HG02840 (cell line): ENCODE measurements around the gene CHAF1A.

Experiments used
- ATAC-seq: cut with Tn5 transposase; IDR thresholded peaks from one replicate; pipeline ENCODE4 v1.9.1; 2021; ENCODE audit warnings: mild to moderate bottlenecking, moderate library complexity, moderate number of reproducible peaks; ENCODE audit not compliant: unreplicated experiment, low FRiP score

CHAF1A gene

GRCh38 chr19:4376991-4377781 is 25.3 kb upstream of the CHAF1A start:
- no peak for ATAC-seq

- ATAC-seq = no peak
Observed at GRCh38 chr19:4378886-4379285, 23.6 kb upstream of the CHAF1A start.

DNA sequence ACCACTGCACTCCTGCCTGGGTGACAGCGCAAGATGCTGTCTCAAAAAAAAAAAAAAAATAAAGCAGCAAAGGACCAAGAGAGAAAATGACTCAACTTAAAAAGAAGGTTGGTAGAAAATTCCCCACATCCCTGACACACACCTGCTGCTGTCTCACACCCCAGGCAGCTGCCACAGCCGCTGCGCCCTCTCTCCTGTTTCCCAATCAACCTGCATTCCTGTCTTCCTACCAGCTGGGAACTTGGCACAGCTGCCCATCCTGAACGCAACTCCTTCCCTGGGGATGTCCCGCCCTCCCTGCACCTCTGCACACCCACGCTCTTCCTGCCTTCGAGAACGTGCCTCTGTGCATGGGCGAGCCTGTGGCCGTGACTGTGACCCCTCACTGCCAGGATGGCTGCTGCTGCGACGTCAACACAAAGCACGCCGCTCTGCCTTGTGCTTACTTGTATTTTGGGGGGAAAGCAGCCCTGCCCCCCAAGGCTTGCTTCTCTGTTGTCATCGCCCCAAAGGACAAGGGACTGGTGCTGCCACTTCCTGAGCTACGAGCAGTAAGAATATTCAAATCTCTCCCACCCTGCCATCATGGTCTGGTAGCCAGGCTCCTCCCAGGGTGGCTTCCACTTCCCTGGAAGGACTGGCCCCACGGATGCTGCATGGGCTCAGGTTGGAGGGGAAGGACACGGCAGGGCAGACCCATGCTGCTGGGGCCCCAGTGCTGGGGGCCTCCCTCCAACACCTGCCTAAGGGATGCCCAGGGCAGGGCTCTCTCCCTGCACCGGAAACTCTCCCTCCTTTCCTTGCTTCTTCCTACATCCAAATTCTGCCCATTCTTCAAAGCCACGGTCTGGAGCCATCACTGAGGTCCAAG is 22.8 kb upstream of the CHAF1A start:
- ATAC-seq = no peak

- ATAC-seq = no peak
Observed at GRCh38 chr19:4380254-4380727, 22.1 kb upstream of the CHAF1A start.

DNA sequence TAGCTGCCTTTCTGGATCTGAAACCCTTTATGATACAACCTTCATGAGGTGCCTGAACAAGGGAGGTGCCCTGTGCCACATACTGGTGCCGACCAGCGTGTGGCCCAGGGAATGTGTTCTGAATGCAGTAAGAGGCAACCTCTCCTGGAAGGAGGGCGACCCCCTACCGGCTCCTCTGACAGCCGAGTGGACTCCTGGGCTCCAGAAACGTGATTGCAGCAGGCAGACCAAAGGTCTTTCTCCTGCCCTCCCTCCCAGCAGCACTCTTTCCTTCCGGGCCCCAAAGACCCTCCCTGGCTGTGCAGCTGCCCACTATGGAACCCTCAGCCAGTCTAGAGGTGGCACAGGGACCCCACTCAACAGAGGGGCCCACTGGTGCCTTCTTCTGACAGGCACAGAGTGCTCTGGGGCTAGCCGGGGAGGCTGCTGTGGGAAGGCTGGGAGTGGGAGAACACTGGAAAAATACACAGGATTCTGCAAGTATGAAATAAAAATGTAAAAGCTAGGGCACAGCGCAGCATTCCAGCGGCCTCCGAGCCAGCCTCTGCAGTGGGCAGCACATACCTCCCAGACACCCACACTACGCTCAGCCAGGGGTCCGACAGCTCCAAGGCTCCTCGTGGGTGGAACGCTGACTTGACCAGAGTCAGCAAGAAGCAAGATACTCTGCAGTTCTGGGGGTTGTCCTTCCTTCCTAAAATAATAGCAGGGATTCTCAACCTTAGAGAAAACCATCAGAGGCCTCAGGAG is 17.0 kb upstream of the CHAF1A start:
- no peak for ATAC-seq

GRCh38 chr19:4386041-4386782 is 16.2 kb upstream of the CHAF1A start:
- ATAC-seq = no peak

- ATAC-seq = no peak
Observed at GRCh38 chr19:4388337-4389063, 13.9 kb upstream of the CHAF1A start.

DNA sequence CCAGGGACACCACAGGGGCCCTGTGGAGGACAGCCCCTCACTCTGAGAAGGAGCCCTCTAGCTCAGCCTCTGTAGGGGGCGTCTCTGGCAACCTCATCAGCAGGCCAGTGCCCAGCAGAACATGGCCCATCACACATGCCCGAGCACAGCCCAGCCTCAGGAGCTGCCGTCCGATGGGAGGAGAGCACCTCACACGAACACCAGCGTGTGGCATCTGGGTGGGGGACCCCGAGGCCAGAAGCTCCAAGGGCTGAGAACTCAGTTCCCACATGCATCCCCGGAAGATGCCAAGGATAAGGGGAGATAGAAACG is 13.4 kb upstream of the CHAF1A start:
- ATAC-seq = no peak

GRCh38 chr19:4389511-4390016 is 12.9 kb upstream of the CHAF1A start:
- ATAC-seq = no peak

DNA sequence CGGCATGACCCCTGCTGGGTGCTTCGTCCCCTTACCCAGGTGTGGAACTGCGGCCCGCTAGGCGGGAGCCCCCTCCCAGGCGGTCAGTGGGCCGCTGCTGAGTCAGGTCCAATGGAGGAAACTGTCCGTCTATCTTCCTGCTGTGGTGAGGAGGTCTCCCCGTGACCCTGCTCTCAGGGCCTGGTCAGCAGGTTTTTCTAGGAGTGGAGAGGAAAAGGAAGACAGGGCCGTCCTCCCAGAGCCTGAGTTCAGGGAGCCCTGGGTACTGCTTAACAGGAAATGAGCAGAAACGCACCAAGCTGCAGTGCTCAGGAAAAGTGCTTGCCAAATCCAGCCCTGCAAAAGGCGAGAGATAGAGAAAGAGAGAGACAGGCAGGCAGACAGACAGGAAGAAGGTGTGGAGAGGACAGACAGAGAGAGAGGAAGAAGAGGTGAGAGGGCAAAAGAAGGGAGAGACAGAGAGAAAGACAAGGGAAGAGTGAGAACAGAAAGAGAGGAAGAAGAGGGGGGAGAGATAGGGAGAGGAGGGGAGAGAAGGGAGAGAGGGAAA is 12.3 kb upstream of the CHAF1A start:
- ATAC-seq = no peak

- ATAC-seq = no peak
Observed at GRCh38 chr19:4390567-4391305, 11.7 kb upstream of the CHAF1A start.

- no peak for ATAC-seq
Observed at GRCh38 chr19:4391306-4391693, 11.1 kb upstream of the CHAF1A start.

DNA sequence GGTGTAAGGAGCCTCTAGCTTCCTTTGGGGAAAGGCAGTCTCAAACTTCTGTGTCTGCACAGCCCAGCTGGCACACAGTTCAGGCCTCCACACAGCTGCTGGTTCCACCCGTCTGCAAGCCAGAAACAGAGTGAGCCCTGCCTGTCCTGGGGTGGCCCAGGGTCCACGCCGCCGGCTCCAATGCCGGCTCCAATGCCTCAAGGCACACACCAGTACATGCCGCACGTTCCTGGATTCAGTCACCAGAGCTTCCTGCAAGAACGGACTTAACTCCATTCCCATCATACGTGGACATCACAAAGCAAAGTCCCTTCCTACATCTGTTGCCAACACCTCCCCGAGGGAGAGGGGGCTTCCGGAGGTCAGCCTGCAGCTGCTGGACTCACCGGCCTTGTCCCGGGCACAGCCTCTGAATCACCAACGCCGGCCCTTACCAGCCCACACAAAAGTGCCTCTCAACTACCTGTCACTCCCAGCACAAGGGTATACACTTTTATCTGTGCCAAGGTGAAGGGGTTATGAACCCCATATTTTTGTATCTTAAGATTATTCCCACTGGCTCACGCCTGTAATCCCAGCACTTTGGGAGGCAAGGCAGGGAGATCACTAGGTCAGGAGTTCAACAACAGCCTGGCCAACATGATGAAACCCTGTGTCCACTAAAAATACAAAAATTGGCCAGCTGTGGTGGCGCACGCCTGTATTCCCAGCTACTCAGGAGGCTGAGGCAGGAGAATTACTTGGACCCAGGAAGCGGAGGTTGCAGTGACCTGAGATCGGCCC is 10.5 kb upstream of the CHAF1A start:
- ATAC-seq = no peak

DNA sequence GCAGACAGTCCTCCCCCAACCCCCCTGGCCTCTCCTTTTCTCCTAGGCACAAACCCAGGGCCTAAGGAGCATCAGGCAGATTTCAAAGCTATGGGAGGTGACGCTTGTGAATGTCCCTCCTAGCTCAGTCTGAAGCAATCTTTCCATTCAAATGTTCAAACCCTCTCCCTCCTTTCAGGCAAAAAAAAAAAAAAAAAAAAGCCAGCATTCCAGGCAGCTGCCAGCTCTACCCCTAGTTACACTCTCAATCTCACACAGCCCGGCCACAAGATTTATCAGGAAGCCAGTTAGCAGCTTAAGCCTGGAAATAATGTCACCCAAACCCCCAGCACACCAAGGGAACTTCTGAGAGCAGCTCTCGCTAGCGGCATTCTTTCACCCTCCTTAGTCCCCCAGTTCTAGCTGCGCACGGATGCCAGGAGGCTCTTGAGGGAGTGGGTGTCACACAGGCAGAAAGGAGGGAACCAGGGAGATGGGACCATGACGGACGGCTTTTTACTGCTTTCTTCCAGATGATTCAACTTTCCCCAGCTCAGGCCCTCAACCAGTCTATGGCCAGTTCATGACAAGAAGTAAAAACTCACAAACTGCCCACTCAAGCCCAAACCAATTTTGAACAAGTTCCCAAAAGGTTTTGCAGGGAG is 8.4 kb upstream of the CHAF1A start:
- no peak for ATAC-seq

DNA sequence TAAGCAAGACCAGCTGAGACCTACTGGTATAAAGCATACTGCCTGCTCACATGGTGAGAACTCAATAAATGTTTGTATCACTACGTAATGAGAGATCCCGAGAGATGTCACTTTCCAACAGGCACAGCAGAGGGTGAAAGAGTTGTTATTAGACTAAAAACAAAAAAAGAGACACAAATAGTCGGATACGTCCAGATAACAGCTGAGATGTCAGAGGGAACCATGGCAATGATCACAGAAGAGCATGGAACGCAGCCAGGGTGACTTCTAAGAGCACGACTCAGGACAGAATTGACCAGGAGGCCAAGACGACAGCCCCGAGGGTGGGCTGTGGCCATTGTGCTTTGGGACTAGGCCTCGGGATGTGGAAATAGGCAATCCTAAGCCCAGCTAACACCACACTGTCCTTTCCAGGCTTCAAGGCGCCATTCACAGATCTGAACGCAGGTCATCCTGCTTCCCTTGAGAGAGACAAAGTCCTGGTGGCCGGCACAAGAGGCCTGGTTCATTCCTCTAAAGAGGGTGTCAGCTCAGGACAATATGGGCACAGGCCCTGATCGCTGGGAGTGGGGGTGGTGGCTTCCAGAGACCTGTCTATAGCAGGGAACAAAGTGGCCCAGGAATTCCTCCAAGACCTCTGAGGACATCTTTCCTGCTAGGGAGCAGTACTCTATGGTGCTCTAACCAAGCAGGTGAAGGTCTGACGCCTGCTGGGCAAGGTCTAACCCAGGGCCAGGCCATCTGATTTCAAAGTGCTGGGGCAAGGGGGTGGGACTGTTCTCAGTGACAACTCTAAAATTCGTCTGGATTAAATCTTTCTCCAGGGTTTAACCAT is 5.3 kb upstream of the CHAF1A start:
- ATAC-seq = no peak

- peak; percentile 7 for ATAC-seq
Observed at GRCh38 chr19:4399812-4400134, 2.7 kb upstream of the CHAF1A start.
